ENCODE data around the gene TMEM51.

Gene TMEM51

GRCh38 chr1:15153184-15153841 is at the start of gene TMEM51:
Gene TMEM51 (plus strand): TSS chr1:15153747. CDS start chr1:15215088, 61,341 bp downstream.
- no peak for DNase-seq (ENCODE audit: low read depth)

- no peak for DNase-seq (ENCODE audit: low read depth)
Observed at GRCh38 chr1:15103906-15104305, 49.6 kb upstream of the TMEM51 start.

- DNase-seq (ENCODE audit: low read depth), result no peak
Observed at GRCh38 chr1:15104768-15105167, 48.8 kb upstream of the TMEM51 start.

GRCh38 chr1:15106608-15107007 is 46.9 kb upstream of the TMEM51 start:
- no peak for DNase-seq (ENCODE audit: low read depth)

- no peak for DNase-seq (ENCODE audit: low read depth)
Observed at GRCh38 chr1:15107058-15107687, 46.4 kb upstream of the TMEM51 start.

GRCh38 chr1:15107911-15108310 is 45.6 kb upstream of the TMEM51 start:
- no peak for DNase-seq (ENCODE audit: low read depth)

- no peak for DNase-seq (ENCODE audit: low read depth)
Observed at GRCh38 chr1:15110128-15110866, 43.2 kb upstream of the TMEM51 start.

GRCh38 chr1:15110867-15111230 is 42.7 kb upstream of the TMEM51 start:
- no peak for DNase-seq (ENCODE audit: low read depth)

GRCh38 chr1:15113146-15113545 is 40.4 kb upstream of the TMEM51 start:
- no peak for DNase-seq (ENCODE audit: low read depth)

GRCh38 chr1:15114884-15115283 is 38.7 kb upstream of the TMEM51 start:
- no peak for DNase-seq (ENCODE audit: low read depth)

- DNase-seq (ENCODE audit: low read depth), result no peak
Observed at GRCh38 chr1:15115542-15116330, 37.8 kb upstream of the TMEM51 start.

GRCh38 chr1:15116966-15117365 is 36.6 kb upstream of the TMEM51 start:
- DNase-seq (ENCODE audit: low read depth), result no peak

GRCh38 chr1:15117671-15118325 is 35.7 kb upstream of the TMEM51 start:
- no peak for DNase-seq (ENCODE audit: low read depth)

GRCh38 chr1:15118579-15118978 is 35.0 kb upstream of the TMEM51 start:
- DNase-seq (ENCODE audit: low read depth), result no peak

GRCh38 chr1:15120251-15120945 is 33.1 kb upstream of the TMEM51 start:
- no peak for DNase-seq (ENCODE audit: low read depth)

GRCh38 chr1:15122331-15122730 is 31.2 kb upstream of the TMEM51 start:
- DNase-seq (ENCODE audit: low read depth), result no peak

GRCh38 chr1:15123270-15123669 is 30.3 kb upstream of the TMEM51 start:
- no peak for DNase-seq (ENCODE audit: low read depth)

- DNase-seq (ENCODE audit: low read depth), result no peak
Observed at GRCh38 chr1:15123925-15124324, 29.6 kb upstream of the TMEM51 start.

GRCh38 chr1:15124362-15125100 is 29.0 kb upstream of the TMEM51 start:
- no peak for DNase-seq (ENCODE audit: low read depth)

GRCh38 chr1:15125101-15125745 is 28.3 kb upstream of the TMEM51 start:
- no peak for DNase-seq (ENCODE audit: low read depth)

All from activated T-cell treated with anti-CD3 and anti-CD28 coated beads for 1 hour (primary cell).